ENCODE measurements around the gene TDRD6. TPM values are rescaled to one million over a fixed set of nuclear protein-coding genes. Genes with fewer than 3 reads are reported as not detected.

The TDRD6 gene
- total RNA-seq, 2 experiments from 2014 or later, result not detected

- Mint-ChIP-seq H3K27me3 (ENCODE audit: low read depth) (peaks cover 2% of the 10 kb centered on the region), H3K27ac (no peak overlapping the region), H3K9me3 (ENCODE audit: insufficient read depth) (no peaks in the 10 kb centered on the region), H3K4me1 (ENCODE audit: low read depth) (no peaks in the 10 kb centered on the region), H3K36me3 (ENCODE audit: low read depth) (no peaks in the 10 kb centered on the region), H3K4me3 (no peak overlapping the region)
- ChIA-PET POLR2A (no interaction called here), CTCF (no interaction called here)
- no peak for ATAC-seq
- DNase-seq, result no peak
These were observed 2.6 kb downstream of the TDRD6 start for GRCh38 chr6:46690141-46690755.

- H3K27ac Mint-ChIP-seq, result no peak overlapping the region
- no peak overlapping the region for H3K4me3 Mint-ChIP-seq
- no peaks in the 10 kb centered on the region for H3K36me3 Mint-ChIP-seq (ENCODE audit: low read depth)
- no peak for DNase-seq
- no peaks in the 10 kb centered on the region for H3K4me1 Mint-ChIP-seq (ENCODE audit: low read depth)
- CTCF ChIA-PET, result interaction anchor here (1.0 kb wide), 1 partner anchor 17 kb away, joined by 3 read pairs; no protein-coding TSS in a partner anchor
- H3K27me3 Mint-ChIP-seq (ENCODE audit: low read depth), result peaks cover 3% of the 10 kb centered on the region
- ATAC-seq, result no peak
- H3K9me3 Mint-ChIP-seq (ENCODE audit: insufficient read depth), result no peaks in the 10 kb centered on the region
- POLR2A ChIA-PET, result no interaction called here
These were observed 3.3 kb downstream of the TDRD6 start for GRCh38 chr6:46690911-46691451.

- DNase-seq (no peak), ATAC-seq (no peak)
- peaks cover 11% of the 10 kb centered on the region for H3K27me3 Mint-ChIP-seq (ENCODE audit: low read depth)
- CTCF ChIA-PET, result interaction anchor here (0.6 kb wide), 1 partner anchor 192 kb away, joined by 3 read pairs; no protein-coding TSS in a partner anchor
- H3K4me1 Mint-ChIP-seq (ENCODE audit: low read depth), result no peaks in the 10 kb centered on the region
- no peaks in the 10 kb centered on the region for H3K9me3 Mint-ChIP-seq (ENCODE audit: insufficient read depth)
- H3K27ac Mint-ChIP-seq, result no peak overlapping the region
- POLR2A ChIA-PET, result no interaction called here
- no peaks in the 10 kb centered on the region for H3K36me3 Mint-ChIP-seq (ENCODE audit: low read depth)
- H3K4me3 Mint-ChIP-seq, result no peak overlapping the region
These were observed 12.3 kb downstream of the TDRD6 start for GRCh38 chr6:46699970-46700369.

- ATAC-seq, result no peak
- ChIA-PET CTCF (no interaction called here), POLR2A (no interaction called here)
- no peak overlapping the region for H3K4me3 Mint-ChIP-seq
- no peaks in the 10 kb centered on the region for H3K4me1 Mint-ChIP-seq (ENCODE audit: low read depth)
- H3K9me3 Mint-ChIP-seq (ENCODE audit: insufficient read depth), result no peaks in the 10 kb centered on the region
- no peaks in the 10 kb centered on the region for H3K36me3 Mint-ChIP-seq (ENCODE audit: low read depth)
- DNase-seq, result no peak
- H3K27me3 Mint-ChIP-seq (ENCODE audit: low read depth), result peaks cover 13% of the 10 kb centered on the region
- no peak overlapping the region for H3K27ac Mint-ChIP-seq
These were observed 16.9 kb downstream of the TDRD6 start for GRCh38 chr6:46704562-46704961.

GRCh38 chr6:46706464-46706863 lies 18.8 kb downstream of the TDRD6 start:
- POLR2A ChIA-PET, result no interaction called here
- Mint-ChIP-seq H3K9me3 (ENCODE audit: insufficient read depth) (no peaks in the 10 kb centered on the region), H3K4me3 (no peak overlapping the region), H3K4me1 (ENCODE audit: low read depth) (no peaks in the 10 kb centered on the region), H3K27me3 (ENCODE audit: low read depth) (peaks cover 14% of the 10 kb centered on the region), H3K27ac (no peak overlapping the region), H3K36me3 (ENCODE audit: low read depth) (no peaks in the 10 kb centered on the region)
- CTCF ChIA-PET, result no interaction called here
- no peak for ATAC-seq
- no peak for DNase-seq

GRCh38 chr6:46711491-46711890 lies 23.8 kb downstream of the TDRD6 start:
- H3K9me3 Mint-ChIP-seq (ENCODE audit: insufficient read depth), result no peaks in the 10 kb centered on the region
- CTCF ChIA-PET, result no interaction called here

GRCh38 chr6:46715141-46715540 lies 27.5 kb downstream of the TDRD6 start:
- Mint-ChIP-seq H3K36me3 (ENCODE audit: low read depth) (no peaks in the 10 kb centered on the region), H3K9me3 (ENCODE audit: insufficient read depth) (no peaks in the 10 kb centered on the region), H3K27me3 (ENCODE audit: low read depth) (peaks cover 6% of the 10 kb centered on the region), H3K27ac (no peak overlapping the region), H3K4me3 (no peak overlapping the region), H3K4me1 (ENCODE audit: low read depth) (no peaks in the 10 kb centered on the region)
- CTCF ChIA-PET, result no interaction called here
- ATAC-seq, result no peak
- no peak for DNase-seq
- POLR2A ChIA-PET, result no interaction called here

More at GRCh38 chr6:46711491-46711890, 23.8 kb downstream of the TDRD6 start:
- no peak for DNase-seq
- H3K27me3 Mint-ChIP-seq (ENCODE audit: low read depth), result peaks cover 2% of the 10 kb centered on the region
- no peak overlapping the region for H3K27ac Mint-ChIP-seq
- no peaks in the 10 kb centered on the region for H3K36me3 Mint-ChIP-seq (ENCODE audit: low read depth)
- no peaks in the 10 kb centered on the region for H3K4me1 Mint-ChIP-seq (ENCODE audit: low read depth)
- no peak for ATAC-seq
- no peak overlapping the region for H3K4me3 Mint-ChIP-seq
- POLR2A ChIA-PET, result no interaction called here

GRCh38 chr6:46719099-46719498 lies 31.4 kb downstream of the TDRD6 start:
- CTCF ChIA-PET, result interaction anchor here (0.7 kb wide), 1 partner anchor 84 kb away, joined by 3 read pairs; no protein-coding TSS in a partner anchor
- no peak overlapping the region for H3K4me3 Mint-ChIP-seq
- ATAC-seq, result no peak

GRCh38 chr6:46720401-46720800 lies 32.7 kb downstream of the TDRD6 start:
- CTCF ChIA-PET, result no interaction called here
- Mint-ChIP-seq H3K4me3 (no peak overlapping the region), H3K4me1 (ENCODE audit: low read depth) (no peaks in the 10 kb centered on the region), H3K9me3 (ENCODE audit: insufficient read depth) (no peaks in the 10 kb centered on the region), H3K27me3 (ENCODE audit: low read depth) (peaks cover 12% of the 10 kb centered on the region), H3K27ac (no peak overlapping the region), H3K36me3 (ENCODE audit: low read depth) (no peaks in the 10 kb centered on the region)
- no peak for ATAC-seq
- no peak for DNase-seq
- POLR2A ChIA-PET, result no interaction called here

More at GRCh38 chr6:46719099-46719498, 31.4 kb downstream of the TDRD6 start:
- Mint-ChIP-seq H3K4me1 (ENCODE audit: low read depth) (no peaks in the 10 kb centered on the region), H3K27me3 (ENCODE audit: low read depth) (peaks cover 12% of the 10 kb centered on the region), H3K36me3 (ENCODE audit: low read depth) (no peaks in the 10 kb centered on the region), H3K27ac (no peak overlapping the region), H3K9me3 (ENCODE audit: insufficient read depth) (no peaks in the 10 kb centered on the region)
- no peak for DNase-seq
- POLR2A ChIA-PET, result no interaction called here

GRCh38 chr6:46729787-46730326 lies 42.2 kb downstream of the TDRD6 start:
- Mint-ChIP-seq H3K9me3 (ENCODE audit: insufficient read depth) (no peaks in the 10 kb centered on the region), H3K36me3 (ENCODE audit: low read depth) (no peaks in the 10 kb centered on the region), H3K4me3 (no peak overlapping the region), H3K4me1 (ENCODE audit: low read depth) (no peaks in the 10 kb centered on the region), H3K27me3 (ENCODE audit: low read depth) (peaks cover 41% of the 10 kb centered on the region), H3K27ac (no peak overlapping the region)
- CTCF ChIA-PET, result no interaction called here
- POLR2A ChIA-PET, result no interaction called here
- DNase-seq (no peak), ATAC-seq (no peak)

GRCh38 chr6:46730921-46731461 lies 43.3 kb downstream of the TDRD6 start:
- H3K27ac Mint-ChIP-seq, result no peak overlapping the region
- DNase-seq (no peak), ATAC-seq (no peak)
- CTCF ChIA-PET, result no interaction called here
- no peaks in the 10 kb centered on the region for H3K4me1 Mint-ChIP-seq (ENCODE audit: low read depth)
- no peak overlapping the region for H3K4me3 Mint-ChIP-seq
- POLR2A ChIA-PET, result no interaction called here
- no peaks in the 10 kb centered on the region for H3K9me3 Mint-ChIP-seq (ENCODE audit: insufficient read depth)
- H3K36me3 Mint-ChIP-seq (ENCODE audit: low read depth), result no peaks in the 10 kb centered on the region
- H3K27me3 Mint-ChIP-seq (ENCODE audit: low read depth), result peaks cover 46% of the 10 kb centered on the region

GRCh38 chr6:46733341-46733801 lies 45.7 kb downstream of the TDRD6 start:
- ATAC-seq (no peak), DNase-seq (no peak)
- H3K4me3 Mint-ChIP-seq, result no peak overlapping the region
- H3K27me3 Mint-ChIP-seq (ENCODE audit: low read depth), result peaks cover 55% of the 10 kb centered on the region
- ChIA-PET CTCF (no interaction called here), POLR2A (no interaction called here)
- H3K9me3 Mint-ChIP-seq (ENCODE audit: insufficient read depth), result no peaks in the 10 kb centered on the region
- no peaks in the 10 kb centered on the region for H3K36me3 Mint-ChIP-seq (ENCODE audit: low read depth)
- H3K4me1 Mint-ChIP-seq (ENCODE audit: low read depth), result no peaks in the 10 kb centered on the region
- no peak overlapping the region for H3K27ac Mint-ChIP-seq

Measured in activated CD8-positive, alpha-beta T cell treated with anti-CD3 and anti-CD28 coated beads, Interleukin-2, amount 10 ng/mL, durations not matched to agents 7 days and 5 days (primary cell).